ENCODE measurements around the gene SELP.

GRCh38 chr1:169594391-169594790 lies 35.5 kb downstream of the SELP start:
- TF ChIP-seq GATA3 (IDR thresholded peaks at IDR 0.05; ENCODE audit: low read depth, low read length) (no peak), GATA2 (IDR thresholded peaks at IDR 0.05; ENCODE audit: low read depth, low read length) (no peak)

Data from SH-SY5Y (cell line).